ENCODE measurements around the gene HDAC1.

HDAC1 gene

DNA sequence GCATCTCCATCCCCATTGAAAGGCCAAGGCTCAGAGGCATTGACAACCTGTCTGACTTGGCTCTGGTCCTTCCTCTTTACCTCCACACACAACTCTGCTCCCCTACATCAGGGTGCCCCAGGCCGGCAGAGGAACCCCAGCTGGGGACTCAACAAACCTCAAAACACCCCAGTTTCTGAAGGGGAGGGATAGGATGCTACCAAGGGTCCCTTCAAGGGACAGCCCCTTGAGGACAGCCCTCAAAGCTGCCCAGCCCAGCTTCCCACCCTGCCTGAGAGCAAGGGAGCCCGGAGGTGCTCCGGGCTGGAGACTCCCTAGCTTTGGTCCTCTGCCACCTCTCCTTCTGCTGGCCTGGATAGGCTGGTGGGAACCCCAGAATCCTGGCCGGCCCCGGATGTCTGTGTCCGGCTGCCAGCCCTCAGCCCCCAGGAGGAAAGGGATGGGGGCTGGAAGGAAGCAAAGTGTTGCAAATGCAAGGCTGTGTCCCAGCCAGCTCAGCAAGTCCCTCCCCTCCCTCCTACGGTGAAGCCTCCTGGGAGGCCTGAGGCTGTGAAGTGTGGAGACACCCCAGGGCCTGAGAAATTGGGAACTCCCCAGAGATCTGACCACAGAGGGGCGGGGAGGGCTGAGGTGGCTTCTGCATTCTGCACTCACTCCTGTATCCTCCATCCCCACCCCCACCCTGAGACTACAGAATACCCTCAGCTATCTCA is 45.2 kb downstream of the HDAC1 start:
- Histone ChIP-seq H3K27me3 (ENCODE audit: insufficient read depth, low read length) (no peaks in the 10 kb centered on the region), H4K12ac (ENCODE audit: low read depth, low read length) (no peak overlapping the region), H4K8ac (ENCODE audit: low read depth, low read length) (no peak overlapping the region), H3K4ac (ENCODE audit: low read depth, low read length) (no peak overlapping the region), H2AK5ac (ENCODE audit: low read length) (no peak overlapping the region), H3K79me1 (ENCODE audit: low read length) (peaks cover 30% of the 10 kb centered on the region), H3K36me3 (ENCODE audit: control insufficient read depth in 1 of 2, insufficient read depth in 2 of 2, low read length in 2 of 2) (peaks cover 15 to 20% of the 10 kb centered on the region in 2 experiments), H2BK12ac (ENCODE audit: low read length) (no peak overlapping the region), H3K18ac (ENCODE audit: low read length) (no peak overlapping the region), H3K23ac (ENCODE audit: low read length) (no peak overlapping the region), H3K27ac (ENCODE audit: low read depth, low read length) (no peak overlapping the region), H3K4me1 (ENCODE audit: control insufficient read depth in 1 of 2, insufficient read depth in 2 of 2, low read length in 2 of 2) (peaks cover 58 to 68% of the 10 kb centered on the region in 2 experiments), H3K4me3 (ENCODE audit: low read depth, low read length) (no peak overlapping the region), H2AFZ (ENCODE audit: insufficient read depth, low read length, poor library complexity) (no peak overlapping the region), H3K79me2 (ENCODE audit: control insufficient read depth, insufficient read depth, low read length, poor library complexity) (peaks cover 16% of the 10 kb centered on the region), H3K9ac (ENCODE audit: low read length) (no peak overlapping the region), H2BK5ac (ENCODE audit: low read depth, low read length, poor library complexity) (no peak overlapping the region), H4K91ac (ENCODE audit: low read depth, low read length) (peak overlapping the region; percentile 75), H3K4me2 (ENCODE audit: low read length) (peak overlapping the region; percentile 60), H3K14ac (ENCODE audit: low read length) (no peak overlapping the region), H3K9me3 (ENCODE audit: insufficient read depth, low read depth, low read length) (no peaks in the 10 kb centered on the region), H2BK120ac (ENCODE audit: insufficient read depth, low read length, poor library complexity) (no peak overlapping the region)
- peak in 1 of 2 donors; percentile 41 for DNase-seq
- no CpG with 5 or more reads among the region's 8 CpGs for WGBS (ENCODE audit: extremely low coverage, insufficient coverage, insufficient read length)

GRCh38 chr1:32337855-32338636 is 46.2 kb downstream of the HDAC1 start:
- no peak for DNase-seq
- H2BK5ac ChIP-seq (ENCODE audit: low read depth, low read length, poor library complexity): no peak overlapping the region
- no peak overlapping the region for H4K8ac ChIP-seq (ENCODE audit: low read depth, low read length)
- H3K4me3 ChIP-seq (ENCODE audit: low read depth, low read length): no peak overlapping the region
- H3K14ac ChIP-seq (ENCODE audit: low read length): peak overlapping the region; percentile 40
- H3K18ac ChIP-seq (ENCODE audit: low read length): no peak overlapping the region
- no peak overlapping the region for H2AFZ ChIP-seq (ENCODE audit: insufficient read depth, low read length, poor library complexity)
- peaks cover 16% of the 10 kb centered on the region for H3K79me2 ChIP-seq (ENCODE audit: control insufficient read depth, insufficient read depth, low read length, poor library complexity)
- peak overlapping the region; percentile 46 for H4K91ac ChIP-seq (ENCODE audit: low read depth, low read length)
- no peaks in the 10 kb centered on the region for H3K9me3 ChIP-seq (ENCODE audit: insufficient read depth, low read depth, low read length)
- WGBS (ENCODE audit: extremely low coverage, insufficient coverage, insufficient read length): no CpG with 5 or more reads among the region's 16 CpGs
- no peak overlapping the region for H3K4ac ChIP-seq (ENCODE audit: low read depth, low read length)
- H2BK12ac ChIP-seq (ENCODE audit: low read length): peak overlapping the region; percentile 6
- H3K4me2 ChIP-seq (ENCODE audit: low read length): no peak overlapping the region
- H3K23ac ChIP-seq (ENCODE audit: low read length): no peak overlapping the region
- H3K27ac ChIP-seq (ENCODE audit: low read depth, low read length): no peak overlapping the region
- H2AK5ac ChIP-seq (ENCODE audit: low read length): peak overlapping the region; percentile 60
- peaks cover 24% of the 10 kb centered on the region for H3K79me1 ChIP-seq (ENCODE audit: low read length)
- no peak overlapping the region for H4K12ac ChIP-seq (ENCODE audit: low read depth, low read length)
- no peaks in the 10 kb centered on the region for H3K27me3 ChIP-seq (ENCODE audit: insufficient read depth, low read length)
- H2BK120ac ChIP-seq (ENCODE audit: insufficient read depth, low read length, poor library complexity): peak overlapping the region; percentile 11
- peaks cover 50 to 60% of the 10 kb centered on the region in 2 experiments for H3K4me1 ChIP-seq (ENCODE audit: control insufficient read depth in 1 of 2, insufficient read depth in 2 of 2, low read length in 2 of 2)
- H3K36me3 ChIP-seq (ENCODE audit: control insufficient read depth in 1 of 2, insufficient read depth in 2 of 2, low read length in 2 of 2): peaks cover 10 to 13% of the 10 kb centered on the region in 2 experiments
- H3K9ac ChIP-seq (ENCODE audit: low read length): no peak overlapping the region

DNA sequence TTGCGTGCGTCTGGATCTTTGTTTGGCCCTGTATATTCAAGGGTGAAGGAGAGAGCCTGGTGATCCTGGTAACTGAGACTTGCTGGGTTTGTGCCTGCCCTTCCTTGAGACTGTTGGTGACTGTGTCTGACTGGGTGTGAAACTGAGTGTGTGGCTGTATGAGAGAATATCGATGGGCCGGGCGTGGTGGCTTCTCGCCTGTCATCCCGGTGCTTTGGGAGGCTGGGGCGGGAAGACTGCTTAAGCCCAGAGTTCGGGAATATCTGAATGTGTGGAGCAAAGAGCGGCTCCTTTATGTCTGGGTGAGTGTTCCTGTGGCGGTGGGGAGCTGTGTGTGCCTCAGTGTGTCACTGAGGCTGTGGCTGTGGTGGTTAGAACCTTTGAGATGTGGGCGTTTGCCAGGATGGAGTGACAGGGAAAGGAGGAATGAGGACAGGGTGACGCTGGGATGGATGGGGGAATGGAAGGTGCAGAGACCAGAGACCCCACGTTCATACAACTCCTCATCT is 46.8 kb downstream of the HDAC1 start:
- Histone ChIP-seq H3K9ac (ENCODE audit: low read length) (no peak overlapping the region), H3K18ac (ENCODE audit: low read length) (no peak overlapping the region), H3K4ac (ENCODE audit: low read depth, low read length) (no peak overlapping the region), H3K4me3 (ENCODE audit: low read depth, low read length) (peak overlapping the region; percentile 2), H2BK5ac (ENCODE audit: low read depth, low read length, poor library complexity) (peak overlapping the region; percentile 7), H2AFZ (ENCODE audit: insufficient read depth, low read length, poor library complexity) (no peak overlapping the region), H3K23ac (ENCODE audit: low read length) (no peak overlapping the region), H4K12ac (ENCODE audit: low read depth, low read length) (no peak overlapping the region), H3K79me1 (ENCODE audit: low read length) (peaks cover 24% of the 10 kb centered on the region), H3K14ac (ENCODE audit: low read length) (peak overlapping the region; percentile 13), H3K27me3 (ENCODE audit: insufficient read depth, low read length) (no peaks in the 10 kb centered on the region), H3K9me3 (ENCODE audit: insufficient read depth, low read depth, low read length) (no peaks in the 10 kb centered on the region), H2AK5ac (ENCODE audit: low read length) (peak overlapping the region; percentile 6), H3K4me1 (ENCODE audit: control insufficient read depth in 1 of 2, insufficient read depth in 2 of 2, low read length in 2 of 2) (peaks cover 47 to 55% of the 10 kb centered on the region in 2 experiments), H3K4me2 (ENCODE audit: low read length) (no peak overlapping the region), H3K27ac (ENCODE audit: low read depth, low read length) (no peak overlapping the region), H4K91ac (ENCODE audit: low read depth, low read length) (peak overlapping the region; percentile 37), H2BK120ac (ENCODE audit: insufficient read depth, low read length, poor library complexity) (peak overlapping the region; percentile 2), H3K36me3 (ENCODE audit: control insufficient read depth in 1 of 2, insufficient read depth in 2 of 2, low read length in 2 of 2) (peaks cover 10 to 11% of the 10 kb centered on the region in 2 experiments), H3K79me2 (ENCODE audit: control insufficient read depth, insufficient read depth, low read length, poor library complexity) (peaks cover 16% of the 10 kb centered on the region), H2BK12ac (ENCODE audit: low read length) (peak overlapping the region; percentile 5), H4K8ac (ENCODE audit: low read depth, low read length) (no peak overlapping the region)
- WGBS (ENCODE audit: extremely low coverage, insufficient coverage, insufficient read length): no CpG with 5 or more reads among the region's 14 CpGs
- DNase-seq: no peak

- peak overlapping the region; percentile 29 for H3K14ac ChIP-seq (ENCODE audit: low read length)
- H3K79me1 ChIP-seq (ENCODE audit: low read length): peaks cover 24% of the 10 kb centered on the region
- no CpG with 5 or more reads among the region's 5 CpGs for WGBS (ENCODE audit: extremely low coverage, insufficient coverage, insufficient read length)
- H3K79me2 ChIP-seq (ENCODE audit: control insufficient read depth, insufficient read depth, low read length, poor library complexity): peaks cover 14% of the 10 kb centered on the region
- no peak overlapping the region for H3K4me3 ChIP-seq (ENCODE audit: low read depth, low read length)
- no peaks in the 10 kb centered on the region for H3K9me3 ChIP-seq (ENCODE audit: insufficient read depth, low read depth, low read length)
- no peak overlapping the region for H3K18ac ChIP-seq (ENCODE audit: low read length)
- H3K27me3 ChIP-seq (ENCODE audit: insufficient read depth, low read length): no peaks in the 10 kb centered on the region
- H3K36me3 ChIP-seq (ENCODE audit: control insufficient read depth in 1 of 2, insufficient read depth in 2 of 2, low read length in 2 of 2): peaks cover 4% of the 10 kb centered on the region in 2 experiments
- H2AFZ ChIP-seq (ENCODE audit: insufficient read depth, low read length, poor library complexity): no peak overlapping the region
- H2AK5ac ChIP-seq (ENCODE audit: low read length): peak overlapping the region; percentile 11
- no peak overlapping the region for H4K12ac ChIP-seq (ENCODE audit: low read depth, low read length)
- H3K4ac ChIP-seq (ENCODE audit: low read depth, low read length): no peak overlapping the region
- H2BK120ac ChIP-seq (ENCODE audit: insufficient read depth, low read length, poor library complexity): peak overlapping the region; percentile 2
- H3K9ac ChIP-seq (ENCODE audit: low read length): no peak overlapping the region
- H2BK5ac ChIP-seq (ENCODE audit: low read depth, low read length, poor library complexity): no peak overlapping the region
- no peak overlapping the region for H3K4me2 ChIP-seq (ENCODE audit: low read length)
- peak overlapping the region; percentile 15 for H3K27ac ChIP-seq (ENCODE audit: low read depth, low read length)
- no peak overlapping the region for H3K23ac ChIP-seq (ENCODE audit: low read length)
- peaks cover 41 to 49% of the 10 kb centered on the region in 2 experiments for H3K4me1 ChIP-seq (ENCODE audit: control insufficient read depth in 1 of 2, insufficient read depth in 2 of 2, low read length in 2 of 2)
- peak; percentile 37 to 49 for DNase-seq
- no peak overlapping the region for H4K8ac ChIP-seq (ENCODE audit: low read depth, low read length)
- H2BK12ac ChIP-seq (ENCODE audit: low read length): no peak overlapping the region
- H4K91ac ChIP-seq (ENCODE audit: low read depth, low read length): peak overlapping the region; percentile 0
Observed at GRCh38 chr1:32339363-32339978, 47.6 kb downstream of the HDAC1 start.
